NCI-H128 (cell line): ENCODE data around the gene MAP2K1.

Source experiments
- DNase-seq: peaks from one replicate; lab custom pipeline; 2025; ENCODE audit not compliant: unreplicated experiment; lab: John Stamatoyannopoulos, UW

MAP2K1 gene

DNA sequence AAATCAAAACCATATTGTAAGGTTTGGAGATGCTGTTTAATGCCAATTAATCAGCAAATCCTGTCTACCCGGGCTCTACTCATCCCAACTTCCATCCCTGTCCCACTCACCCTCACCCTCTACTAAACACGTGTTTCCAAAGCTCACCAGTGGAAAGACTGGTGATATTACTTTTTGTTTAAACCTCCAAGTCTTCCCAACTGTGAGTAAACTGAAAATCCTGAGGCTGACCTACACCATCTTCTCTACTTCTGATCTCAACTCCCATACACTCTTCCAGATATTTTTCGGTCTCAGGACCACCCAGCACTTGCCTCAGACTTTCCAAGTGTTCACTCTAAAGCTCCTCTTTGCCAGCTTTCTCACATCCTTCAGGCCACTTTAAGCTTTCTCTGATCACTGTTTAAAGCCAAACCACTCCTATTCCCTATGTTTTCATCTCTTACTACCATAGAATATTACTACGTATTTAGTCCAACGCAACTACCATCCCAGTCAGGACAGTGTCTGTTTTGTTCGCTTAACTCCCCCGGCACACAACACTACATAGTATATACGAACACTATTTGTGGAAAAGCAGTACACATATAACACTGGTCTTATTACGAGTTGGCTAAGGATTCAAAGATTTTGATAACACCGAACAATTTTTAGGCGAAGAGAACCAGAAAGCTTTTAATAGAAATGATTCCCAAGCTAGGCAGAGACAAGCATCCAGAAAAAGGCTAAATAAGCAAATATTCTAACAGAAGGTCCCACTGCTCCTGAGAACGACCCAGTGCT is 117.3 kb downstream of the MAP2K1 start:
- DNase-seq, result no peak

DNA sequence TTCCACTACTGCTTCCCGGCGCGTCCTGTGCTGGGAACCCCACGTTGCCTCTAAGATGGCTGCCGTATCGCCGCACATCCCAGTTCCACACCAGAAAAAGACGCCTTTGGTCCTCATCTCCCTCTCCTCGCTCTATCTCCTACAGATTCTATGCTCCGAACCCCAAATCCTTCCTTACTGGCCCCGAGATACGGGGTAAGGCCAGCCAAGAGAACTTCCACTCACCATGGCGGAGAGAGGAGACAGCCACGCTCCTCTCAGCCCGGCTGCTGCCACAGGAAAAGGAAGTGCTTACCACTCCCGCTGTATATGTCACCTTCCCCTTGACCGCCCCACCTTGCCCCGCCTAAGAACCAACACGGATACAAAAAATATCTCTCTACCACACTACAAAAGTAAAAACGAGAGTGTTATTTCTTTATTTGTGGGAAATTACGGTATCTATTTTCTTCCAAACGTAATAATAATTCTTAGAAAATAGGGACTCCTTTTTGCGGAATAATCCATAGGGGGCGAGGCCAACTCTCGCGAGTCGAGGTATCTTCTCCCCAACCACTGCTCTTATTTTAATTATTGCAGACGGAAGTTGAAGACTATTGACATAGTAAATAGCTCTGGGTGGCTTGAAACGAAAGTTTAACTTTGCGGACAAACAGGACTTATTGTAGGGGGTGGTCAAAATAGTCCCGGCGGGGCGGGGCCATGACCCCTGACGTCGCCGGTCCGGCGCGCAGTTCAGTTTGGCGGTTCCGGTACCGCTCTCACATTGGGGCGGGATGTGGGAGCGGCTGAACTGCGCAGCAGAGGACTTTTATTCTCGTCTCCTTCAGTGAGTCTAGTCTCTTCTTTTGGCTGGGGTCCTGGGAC is 118.1 kb downstream of the MAP2K1 start, which contains the start of the genes RPL4 and ZWILCH:
RPL4 (minus strand) TSS at position 293 of the 867 bp plus-strand sequence; CDS start at position 228, 65 bp downstream.
ZWILCH (plus strand) TSS at position 764 of the 867 bp plus-strand sequence; CDS start at position 777, 13 bp downstream.
- no peak for DNase-seq

DNA sequence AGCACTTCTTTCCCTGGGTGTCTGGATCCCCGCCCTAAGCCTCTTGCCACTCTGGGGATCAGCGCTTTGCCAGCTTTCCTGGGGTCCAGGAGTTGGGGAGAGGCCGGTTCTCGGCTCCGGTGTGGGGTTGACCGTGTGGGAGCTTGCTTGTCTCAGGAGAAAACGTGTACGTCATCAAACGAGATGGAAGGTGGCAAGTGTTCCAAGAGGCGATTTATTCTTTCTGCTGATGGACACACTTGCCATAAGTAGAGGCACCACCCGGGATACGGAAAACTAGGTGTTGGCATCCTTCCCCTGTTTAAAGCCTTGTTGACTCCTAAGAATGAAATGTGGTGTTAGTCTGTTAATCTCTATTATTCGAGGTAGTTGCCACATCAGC is 118.7 kb downstream of the MAP2K1 start:
- DNase-seq, result no peak

DNA sequence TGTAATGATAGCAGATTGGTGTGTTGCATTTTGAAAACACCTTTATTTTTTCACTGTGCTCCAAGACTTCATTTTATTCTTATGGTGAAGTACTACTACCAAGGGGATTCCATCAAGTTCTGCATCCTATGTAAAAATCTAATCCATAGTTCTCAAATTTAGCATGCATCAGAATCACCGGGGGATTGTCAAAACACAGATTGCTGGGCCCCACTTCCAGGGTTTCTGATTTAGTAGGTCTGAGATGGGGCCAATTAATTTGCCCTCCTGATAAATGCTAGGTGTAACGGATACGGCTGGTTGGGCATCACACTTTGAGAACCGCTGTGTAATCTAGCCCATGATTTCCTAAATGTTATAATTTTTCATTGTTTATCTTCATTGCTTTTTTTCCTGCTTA is 119.1 kb downstream of the MAP2K1 start:
- no peak for DNase-seq

DNA sequence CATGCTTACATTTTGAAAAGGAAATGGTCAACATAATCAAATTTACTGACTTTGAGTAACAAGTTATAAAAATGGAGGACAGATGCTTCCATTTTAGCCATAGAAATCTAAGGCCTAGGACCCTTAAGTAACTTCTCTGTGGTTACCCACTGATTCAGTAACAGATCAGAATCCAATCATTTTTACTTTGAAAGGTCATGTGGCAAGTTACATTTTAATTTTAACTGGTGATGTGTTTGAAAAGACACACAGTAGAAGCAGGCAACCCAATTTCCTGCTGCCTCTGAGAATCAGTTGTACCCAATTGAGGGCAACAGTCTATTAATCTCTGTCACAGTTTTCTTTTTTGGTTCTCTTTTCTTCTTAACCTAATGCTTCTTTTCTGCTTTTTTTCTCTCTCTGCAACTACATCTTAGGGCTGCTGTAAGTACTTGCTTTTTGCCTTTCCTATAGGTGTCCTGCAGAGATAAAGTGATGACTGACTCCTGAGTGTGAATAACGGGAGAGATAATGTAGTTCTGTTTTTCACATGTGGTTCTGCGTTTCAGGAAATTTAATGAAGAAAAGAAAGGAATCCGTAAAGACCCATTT is 121.7 kb downstream of the MAP2K1 start:
- no peak for DNase-seq

DNA sequence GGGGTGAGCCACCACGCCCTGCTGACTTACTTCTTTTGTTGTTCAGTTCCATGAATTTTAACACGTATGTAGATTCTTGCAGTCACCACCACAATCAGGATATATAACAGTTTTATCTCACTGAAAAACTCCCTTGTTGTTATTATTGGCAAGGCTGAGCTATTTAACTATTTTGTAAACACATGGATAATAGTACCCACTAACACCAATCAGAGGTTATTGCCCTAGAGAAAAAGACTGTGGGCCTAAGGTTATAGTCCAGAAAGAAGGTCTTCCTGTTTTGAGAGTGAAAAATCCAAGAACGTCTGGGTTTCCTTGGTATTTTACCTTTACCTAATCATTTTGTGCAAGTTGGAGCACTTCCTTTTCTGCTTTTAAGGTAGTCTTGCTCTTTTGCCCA is 127.9 kb downstream of the MAP2K1 start:
- no peak for DNase-seq

- DNase-seq, result no peak
Observed at GRCh38 chr15:66515901-66516322, 129.2 kb downstream of the MAP2K1 start.

GRCh38 chr15:66523926-66524325 is 137.2 kb downstream of the MAP2K1 start:
- no peak for DNase-seq

DNA sequence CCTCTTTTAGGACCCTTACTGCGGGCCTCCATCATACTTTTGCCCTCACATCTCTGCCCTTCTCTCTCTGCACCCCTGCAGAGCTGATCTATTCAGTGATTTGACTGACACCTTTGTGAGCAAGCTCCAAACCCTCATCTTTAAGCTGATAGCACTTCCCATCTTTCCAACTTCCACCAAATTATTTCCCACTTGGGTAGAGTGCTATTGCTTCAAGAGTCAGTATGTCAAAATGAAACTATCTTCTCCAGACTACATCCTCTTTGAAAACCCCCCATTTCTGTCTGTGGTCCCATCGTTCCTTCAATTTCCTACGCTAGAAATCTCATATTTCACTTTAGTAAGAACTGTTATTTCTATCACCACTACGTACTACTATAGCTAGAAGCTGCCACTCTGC is 138.1 kb downstream of the MAP2K1 start:
- DNase-seq, result no peak

GRCh38 chr15:66535056-66535455 is 148.3 kb downstream of the MAP2K1 start:
- no peak for DNase-seq
